Activated T-helper 17 cell treated with anti-CD3 and anti-CD28 coated beads, Interleukin-2, amount 50 U/mL, for 72 hours (primary cell): ENCODE results near the gene NME9. TPM values are rescaled to one million over a fixed set of nuclear protein-coding genes. Genes with fewer than 3 reads are reported as not detected.

ENCODE experiments used
- ATAC-seq: fragments of 150-1000 bp; cut with Tn5 transposase; replicated peaks from 2 replicates; pipeline ENCODE4 v1.10.0; 2021; ENCODE audit warnings: mild to moderate bottlenecking, moderate library complexity
- H3K27ac Mint-ChIP-seq: one replicate; pipeline ENCODE4 v1.8.0; 2022; ENCODE audit warnings: mixed read lengths
- H3K27me3 Mint-ChIP-seq: one replicate; pipeline ENCODE4 v1.8.0; 2022; ENCODE audit warnings: mixed read lengths
- H3K36me3 Mint-ChIP-seq: one replicate; pipeline ENCODE4 v1.8.0; 2022; ENCODE audit warnings: low read depth, mild to moderate bottlenecking, mixed read lengths
- H3K4me1 Mint-ChIP-seq: one replicate; pipeline ENCODE4 v1.8.0; 2022; ENCODE audit warnings: mixed read lengths
- H3K4me3 Mint-ChIP-seq: one replicate; pipeline ENCODE4 v1.8.0; 2022; ENCODE audit warnings: mild to moderate bottlenecking, mixed read lengths
- H3K9me3 Mint-ChIP-seq: one replicate; pipeline ENCODE4 v1.8.0; 2022; ENCODE audit warnings: mixed read lengths
- total RNA-seq, 2 donors: library from RNA; stranded (reverse); gene quantifications; one replicate each; pipeline ENCODE4 v1.2.3, GENCODE V29; 2022

The NME9 gene
- total RNA-seq, 2 donors from 2014 or later = 1.6 to 6.8 TPM

GRCh38 chr3:138296639-138297038 is 33.0 kb downstream of the NME9 start:
- peak; percentile 90 for ATAC-seq

GRCh38 chr3:138289701-138290100 is 40.0 kb downstream of the NME9 start:
- Mint-ChIP-seq H3K36me3 (peaks cover 40% of the 10 kb centered on the region), H3K27me3 (no peaks in the 10 kb centered on the region), H3K27ac (peak overlapping the region; percentile 86), H3K9me3 (no peaks in the 10 kb centered on the region), H3K4me3 (peak overlapping the region; percentile 52), H3K4me1 (peaks cover 17% of the 10 kb centered on the region)
- peak; percentile 93 for ATAC-seq

More at GRCh38 chr3:138296639-138297038, 33.0 kb downstream of the NME9 start:
- Mint-ChIP-seq H3K36me3 (peaks cover 80% of the 10 kb centered on the region), H3K27ac (peak overlapping the region; percentile 95), H3K4me3 (peak overlapping the region; percentile 76), H3K9me3 (no peaks in the 10 kb centered on the region), H3K4me1 (peaks cover 30% of the 10 kb centered on the region), H3K27me3 (no peaks in the 10 kb centered on the region)

GRCh38 chr3:138289260-138289659 is 40.4 kb downstream of the NME9 start:
- ATAC-seq = peak; percentile 77
- H3K4me1 Mint-ChIP-seq = peaks cover 14% of the 10 kb centered on the region
- peaks cover 36% of the 10 kb centered on the region for H3K36me3 Mint-ChIP-seq
- peak overlapping the region; percentile 86 for H3K27ac Mint-ChIP-seq
- H3K27me3 Mint-ChIP-seq = no peaks in the 10 kb centered on the region
- no peaks in the 10 kb centered on the region for H3K9me3 Mint-ChIP-seq
- peak overlapping the region; percentile 52 for H3K4me3 Mint-ChIP-seq

- H3K27me3 Mint-ChIP-seq = no peaks in the 10 kb centered on the region
Observed at GRCh38 chr3:138284957-138285477, 44.6 kb downstream of the NME9 start.

GRCh38 chr3:138284079-138284478 is 45.6 kb downstream of the NME9 start:
- H3K36me3 Mint-ChIP-seq = peaks cover 8% of the 10 kb centered on the region
- no peaks in the 10 kb centered on the region for H3K9me3 Mint-ChIP-seq
- no peak overlapping the region for H3K27ac Mint-ChIP-seq
- H3K27me3 Mint-ChIP-seq = no peaks in the 10 kb centered on the region
- peaks cover 7% of the 10 kb centered on the region for H3K4me1 Mint-ChIP-seq
- ATAC-seq = peak; percentile 67
- no peak overlapping the region for H3K4me3 Mint-ChIP-seq

More at GRCh38 chr3:138284957-138285477, 44.6 kb downstream of the NME9 start:
- Mint-ChIP-seq H3K4me1 (peaks cover 17% of the 10 kb centered on the region), H3K27ac (no peak overlapping the region), H3K9me3 (no peaks in the 10 kb centered on the region), H3K4me3 (no peak overlapping the region), H3K36me3 (no peaks in the 10 kb centered on the region)
- no peak for ATAC-seq

- Mint-ChIP-seq H3K27ac (peak overlapping the region; percentile 81), H3K4me3 (no peak overlapping the region), H3K36me3 (peaks cover 12% of the 10 kb centered on the region), H3K27me3 (no peaks in the 10 kb centered on the region), H3K4me1 (peaks cover 5% of the 10 kb centered on the region), H3K9me3 (no peaks in the 10 kb centered on the region)
- ATAC-seq = no peak
Observed at GRCh38 chr3:138282836-138283235, 46.8 kb downstream of the NME9 start.

GRCh38 chr3:138281561-138281960 is 48.1 kb downstream of the NME9 start:
- H3K4me3 Mint-ChIP-seq = no peak overlapping the region
- peak overlapping the region; percentile 81 for H3K27ac Mint-ChIP-seq
- peaks cover 25% of the 10 kb centered on the region for H3K36me3 Mint-ChIP-seq
- H3K4me1 Mint-ChIP-seq = peaks cover 5% of the 10 kb centered on the region
- H3K27me3 Mint-ChIP-seq = no peaks in the 10 kb centered on the region
- peak; percentile 24 for ATAC-seq
- no peaks in the 10 kb centered on the region for H3K9me3 Mint-ChIP-seq

- peak overlapping the region; percentile 37 for H3K27ac Mint-ChIP-seq
- H3K36me3 Mint-ChIP-seq = peaks cover 90% of the 10 kb centered on the region
- peaks cover 5% of the 10 kb centered on the region for H3K4me1 Mint-ChIP-seq
- ATAC-seq = peak; percentile 53
- H3K27me3 Mint-ChIP-seq = no peaks in the 10 kb centered on the region
- no peak overlapping the region for H3K4me3 Mint-ChIP-seq
- no peaks in the 10 kb centered on the region for H3K9me3 Mint-ChIP-seq
Observed at GRCh38 chr3:138271189-138271794, 58.4 kb downstream of the NME9 start.

- peaks cover 5% of the 10 kb centered on the region for H3K4me1 Mint-ChIP-seq
- H3K4me3 Mint-ChIP-seq = no peak overlapping the region
- H3K27me3 Mint-ChIP-seq = no peaks in the 10 kb centered on the region
- peaks cover 88% of the 10 kb centered on the region for H3K36me3 Mint-ChIP-seq
- no peak for ATAC-seq
- no peaks in the 10 kb centered on the region for H3K9me3 Mint-ChIP-seq
- H3K27ac Mint-ChIP-seq = no peak overlapping the region
Observed at GRCh38 chr3:138270245-138270644, 59.4 kb downstream of the NME9 start.

- Mint-ChIP-seq H3K27ac (no peak overlapping the region), H3K4me3 (no peak overlapping the region), H3K9me3 (no peaks in the 10 kb centered on the region), H3K27me3 (no peaks in the 10 kb centered on the region), H3K36me3 (peaks cover 72% of the 10 kb centered on the region), H3K4me1 (peaks cover 5% of the 10 kb centered on the region)
- ATAC-seq = no peak
Observed at GRCh38 chr3:138267083-138267482, 62.6 kb downstream of the NME9 start.

GRCh38 chr3:138265745-138266144 is 63.9 kb downstream of the NME9 start:
- H3K27ac Mint-ChIP-seq = peak overlapping the region; percentile 4
- no peaks in the 10 kb centered on the region for H3K9me3 Mint-ChIP-seq
- no peak for ATAC-seq
- no peaks in the 10 kb centered on the region for H3K27me3 Mint-ChIP-seq
- no peaks in the 10 kb centered on the region for H3K4me1 Mint-ChIP-seq
- no peak overlapping the region for H3K4me3 Mint-ChIP-seq
- peaks cover 58% of the 10 kb centered on the region for H3K36me3 Mint-ChIP-seq

- no peaks in the 10 kb centered on the region for H3K4me1 Mint-ChIP-seq
- no peaks in the 10 kb centered on the region for H3K27me3 Mint-ChIP-seq
- H3K9me3 Mint-ChIP-seq = no peaks in the 10 kb centered on the region
- H3K4me3 Mint-ChIP-seq = no peak overlapping the region
- H3K36me3 Mint-ChIP-seq = peaks cover 49% of the 10 kb centered on the region
- no peak for ATAC-seq
- H3K27ac Mint-ChIP-seq = no peak overlapping the region
Observed at GRCh38 chr3:138263104-138263503, 66.5 kb downstream of the NME9 start.

GRCh38 chr3:138260611-138261010 is 69.0 kb downstream of the NME9 start:
- peaks cover 36% of the 10 kb centered on the region for H3K36me3 Mint-ChIP-seq
- H3K27me3 Mint-ChIP-seq = no peaks in the 10 kb centered on the region
- H3K27ac Mint-ChIP-seq = no peak overlapping the region
- H3K4me3 Mint-ChIP-seq = no peak overlapping the region
- H3K4me1 Mint-ChIP-seq = no peaks in the 10 kb centered on the region
- no peak for ATAC-seq
- no peaks in the 10 kb centered on the region for H3K9me3 Mint-ChIP-seq

- Mint-ChIP-seq H3K4me3 (no peak overlapping the region), H3K4me1 (no peaks in the 10 kb centered on the region), H3K27me3 (no peaks in the 10 kb centered on the region), H3K9me3 (no peaks in the 10 kb centered on the region), H3K27ac (no peak overlapping the region), H3K36me3 (peaks cover 22% of the 10 kb centered on the region)
- no peak for ATAC-seq
Observed at GRCh38 chr3:138259126-138259525, 70.5 kb downstream of the NME9 start.

- H3K27ac Mint-ChIP-seq = peak overlapping the region; percentile 12
- H3K9me3 Mint-ChIP-seq = no peaks in the 10 kb centered on the region
- peaks cover 18% of the 10 kb centered on the region for H3K36me3 Mint-ChIP-seq
- H3K4me3 Mint-ChIP-seq = no peak overlapping the region
- H3K27me3 Mint-ChIP-seq = no peaks in the 10 kb centered on the region
- ATAC-seq = no peak
- no peaks in the 10 kb centered on the region for H3K4me1 Mint-ChIP-seq
Observed at GRCh38 chr3:138257986-138258385, 71.7 kb downstream of the NME9 start.
